Suprapubic skin (tissue), 3 donors: ENCODE results near the gene MALT1.

Experiments used
- CTCF ChIP-seq, 2 donors: fragments of 200-600 bp in 1 of 2; fragments of 450-650 bp in 1 of 2; sonication (generic) in 1 of 2; IDR thresholded peaks; one replicate each; pipeline ENCODE4 v1.5.1; 2016 to 2019; ENCODE audit warnings: antibody characterized with exemption in 2 of 2, mild to moderate bottlenecking in 1 of 2, moderate library complexity in 1 of 2
- POLR2AphosphoS5 ChIP-seq, 3 donors: sonication (generic); formaldehyde crosslinking; IDR thresholded peaks; one replicate each; pipeline ENCODE4 v1.6.1; 2017; ENCODE audit warnings: antibody characterized with exemption in 3 of 3

DNA sequence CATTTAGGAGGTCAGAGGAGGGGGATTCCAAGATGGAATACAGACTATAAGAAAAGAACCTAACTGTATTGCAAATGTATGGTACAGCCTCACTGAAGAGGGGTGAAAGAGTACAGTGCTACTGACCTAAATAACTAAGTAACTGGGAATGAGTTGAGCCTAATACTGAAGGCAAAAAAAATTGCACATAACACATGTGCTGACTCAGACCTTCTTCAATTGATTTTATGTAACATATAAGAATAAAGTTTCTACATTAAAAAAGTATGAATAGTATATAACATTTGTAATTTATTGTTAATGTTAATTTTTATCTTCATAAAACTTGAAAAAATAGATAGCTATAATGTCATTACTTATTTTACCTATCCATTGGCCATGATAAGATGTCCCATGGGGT lies 41.7 kb downstream of the MALT1 start:
- TF ChIP-seq POLR2AphosphoS5 (IDR thresholded peaks at IDR 0.05) (no peak), CTCF (IDR thresholded peaks at IDR 0.05) (no peak)
